HG03442 (cell line): ENCODE measurements around the gene HDGFL1.

Experiments
- ATAC-seq: cut with Tn5 transposase; IDR thresholded peaks from one replicate; pipeline ENCODE4 v1.9.1; 2021; ENCODE audit warnings: mild to moderate bottlenecking, moderate library complexity; ENCODE audit not compliant: unreplicated experiment

Gene HDGFL1

GRCh38 chr6:22569281-22570184 lies at the start of gene HDGFL1:
Gene HDGFL1 (plus strand): TSS chr6:22569566. CDS start chr6:22569576, 10 bp downstream.
- no peak for ATAC-seq

GRCh38 chr6:22521035-22521434 lies 48.3 kb upstream of the HDGFL1 start:
- no peak for ATAC-seq

GRCh38 chr6:22526736-22527135 lies 42.6 kb upstream of the HDGFL1 start:
- no peak for ATAC-seq

- no peak for ATAC-seq
These were observed 39.5 kb upstream of the HDGFL1 start for GRCh38 chr6:22529866-22530265.

- ATAC-seq: no peak
These were observed 38.9 kb upstream of the HDGFL1 start for GRCh38 chr6:22530506-22530905.

GRCh38 chr6:22536122-22536521 lies 33.2 kb upstream of the HDGFL1 start:
- no peak for ATAC-seq

- ATAC-seq: no peak
These were observed 24.9 kb upstream of the HDGFL1 start for GRCh38 chr6:22544476-22544875.

GRCh38 chr6:22545051-22545450 lies 24.3 kb upstream of the HDGFL1 start:
- no peak for ATAC-seq

- ATAC-seq: no peak
These were observed 23.1 kb upstream of the HDGFL1 start for GRCh38 chr6:22546236-22546635.

GRCh38 chr6:22550971-22551670 lies 18.2 kb upstream of the HDGFL1 start:
- ATAC-seq: no peak

GRCh38 chr6:22556266-22556665 lies 13.1 kb upstream of the HDGFL1 start:
- ATAC-seq: no peak

GRCh38 chr6:22557007-22557406 lies 12.4 kb upstream of the HDGFL1 start:
- no peak for ATAC-seq

- ATAC-seq: no peak
These were observed 11.0 kb upstream of the HDGFL1 start for GRCh38 chr6:22558288-22558882.

GRCh38 chr6:22568854-22569253 lies 512 bp upstream of the HDGFL1 start:
- no peak for ATAC-seq

GRCh38 chr6:22570185-22570551 lies 802 bp downstream of the HDGFL1 start:
- no peak for ATAC-seq

- ATAC-seq: no peak
These were observed 5.8 kb downstream of the HDGFL1 start for GRCh38 chr6:22575190-22575589.

GRCh38 chr6:22579439-22579838 lies 10.1 kb downstream of the HDGFL1 start:
- ATAC-seq: no peak

- ATAC-seq: no peak
These were observed 11.0 kb downstream of the HDGFL1 start for GRCh38 chr6:22580337-22580736.

- ATAC-seq: no peak
These were observed 13.2 kb downstream of the HDGFL1 start for GRCh38 chr6:22582417-22583205.

- ATAC-seq: no peak
These were observed 13.9 kb downstream of the HDGFL1 start for GRCh38 chr6:22583230-22583629.

- no peak for ATAC-seq
These were observed 14.6 kb downstream of the HDGFL1 start for GRCh38 chr6:22583927-22584326.
